Kidney tubule cell (primary cell): ENCODE measurements around the gene TMEM170B.

Experiments used
- DNase-seq: peaks from one replicate; pipeline ENCODE4 v3.0.0-alpha.2; 2018; ENCODE audit warnings: low spot score

TMEM170B gene

DNA sequence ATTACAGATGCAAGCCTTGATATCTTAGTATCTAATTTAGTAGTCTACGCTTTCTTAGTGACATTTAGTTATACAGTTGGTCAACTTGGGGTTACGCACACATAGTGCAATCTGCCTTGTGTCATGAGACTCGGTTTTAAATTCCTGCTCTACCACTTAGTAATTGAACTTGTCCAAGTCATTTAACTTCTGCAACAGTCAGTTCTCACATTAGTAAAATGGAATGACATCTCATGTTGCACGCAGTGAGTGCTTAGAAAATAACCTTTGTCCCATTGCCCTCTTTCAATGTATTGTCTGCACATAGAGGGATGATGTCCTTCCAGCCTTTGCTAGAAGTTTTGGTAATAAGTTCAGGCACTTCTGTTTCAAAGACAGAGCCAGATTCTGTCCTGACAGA is 48.6 kb downstream of the TMEM170B start:
- DNase-seq = peak; percentile 52

- peak; percentile 94 for DNase-seq
Measured at GRCh38 chr6:11586536-11586935, 49.0 kb downstream of the TMEM170B start.

DNA sequence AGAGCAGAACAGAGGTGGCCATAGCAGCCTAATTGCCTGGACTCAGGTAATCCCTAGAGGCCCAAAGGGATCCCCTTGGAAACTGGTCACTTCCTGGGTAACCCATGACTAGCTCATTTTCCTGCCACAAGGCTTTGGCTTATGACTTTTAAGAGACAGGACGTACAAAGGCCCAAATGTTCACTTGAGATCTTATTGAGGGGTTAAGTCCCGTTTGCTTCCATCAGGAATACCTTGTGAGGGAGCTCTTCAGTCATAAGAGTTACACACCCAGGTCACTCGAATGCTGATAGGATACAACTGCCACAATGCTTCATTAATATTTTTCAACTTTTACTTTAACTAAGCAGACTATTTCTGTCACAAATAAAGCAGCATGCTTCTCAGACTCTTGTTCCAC is 51.7 kb downstream of the TMEM170B start:
- peak; percentile 28 for DNase-seq

- DNase-seq = peak; percentile 38
Measured at GRCh38 chr6:11592294-11592906, 54.9 kb downstream of the TMEM170B start.

GRCh38 chr6:11593096-11593495 is 55.5 kb downstream of the TMEM170B start:
- no peak for DNase-seq

DNA sequence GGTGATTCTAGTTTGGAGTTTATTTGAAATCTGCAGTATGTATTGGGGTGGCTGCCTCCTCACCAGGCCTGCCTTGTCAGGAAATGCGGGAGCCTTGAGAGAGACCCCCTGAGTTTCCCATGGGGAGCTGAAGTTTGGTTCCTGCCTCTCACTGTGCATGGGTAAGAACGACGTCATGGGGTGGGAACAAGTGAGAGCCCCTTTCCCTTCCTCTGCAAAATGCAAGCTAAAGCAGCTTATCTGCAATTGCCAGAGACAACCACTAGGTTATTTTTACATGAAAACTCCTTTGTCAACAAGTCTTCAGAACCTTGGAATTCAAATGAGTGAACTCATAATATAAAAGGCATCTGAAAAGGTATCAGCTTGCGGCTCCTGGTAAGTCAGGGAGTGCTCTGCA is 58.4 kb downstream of the TMEM170B start:
- peak; percentile 43 for DNase-seq

DNA sequence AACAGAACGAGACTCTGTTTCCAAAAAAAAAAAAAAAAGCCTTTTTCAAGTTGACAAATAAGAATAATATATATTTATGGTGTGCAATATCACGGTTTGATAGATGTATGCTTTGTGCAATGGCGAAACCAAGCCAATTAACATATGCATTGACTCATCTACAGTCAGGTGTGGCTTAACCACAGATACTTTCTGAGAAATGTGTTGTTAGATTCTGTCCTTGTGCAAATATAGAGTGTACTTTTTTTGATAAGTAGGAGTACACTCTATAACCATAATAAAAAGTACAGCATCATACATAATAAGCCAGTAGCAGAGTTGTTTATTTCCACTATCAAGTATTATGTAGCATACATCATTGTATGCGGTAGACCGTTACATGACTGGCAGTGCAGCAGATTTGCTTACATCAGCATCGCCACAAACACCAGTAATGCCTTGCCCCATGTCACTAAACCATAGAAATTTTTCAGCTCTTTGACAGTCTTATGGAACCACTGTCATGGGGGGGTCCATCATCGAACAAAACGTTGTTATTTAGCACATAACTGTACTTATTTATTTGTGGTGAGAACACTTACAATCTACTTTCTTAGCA is 59.2 kb downstream of the TMEM170B start:
- DNase-seq = peak; percentile 11

DNA sequence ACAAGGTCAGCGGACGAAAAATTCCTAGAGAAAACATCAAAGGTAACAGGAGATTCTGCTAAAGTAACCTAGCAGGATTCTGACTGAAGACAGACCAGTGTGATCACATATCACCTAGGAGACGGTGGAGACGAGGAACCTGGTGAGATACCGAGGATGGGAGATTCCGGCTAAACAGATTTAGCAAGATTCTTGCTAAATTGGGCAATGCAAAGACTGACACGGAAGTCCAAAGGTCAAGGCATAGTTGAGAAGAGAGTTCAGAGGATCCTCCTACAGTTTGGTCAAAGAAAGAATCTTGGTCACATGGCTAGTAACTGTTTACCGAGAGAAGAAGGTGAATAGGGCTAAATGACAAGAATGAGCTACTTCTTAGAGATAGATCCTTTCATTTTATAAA is 61.1 kb downstream of the TMEM170B start:
- peak; percentile 74 for DNase-seq

DNA sequence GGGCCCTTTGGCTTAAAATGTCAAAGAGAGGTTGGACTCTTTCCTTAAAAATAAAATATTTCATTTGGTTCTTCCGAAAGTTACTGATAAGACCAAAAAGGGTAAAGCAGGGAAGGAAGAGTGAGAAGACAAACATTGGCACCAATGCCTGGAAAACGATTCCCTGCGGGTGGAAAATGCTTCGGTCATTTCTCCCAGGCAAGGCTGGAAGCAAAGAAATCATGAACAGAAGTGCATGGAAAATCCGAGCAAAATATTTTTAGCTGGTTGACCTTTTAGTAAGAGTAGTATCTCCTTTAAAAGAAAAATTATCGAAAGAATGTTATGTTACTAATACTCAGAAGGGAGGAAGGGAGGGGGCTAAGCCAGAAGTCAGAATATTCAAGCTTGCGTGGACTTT is 62.7 kb downstream of the TMEM170B start:
- no peak for DNase-seq

- peak; percentile 53 for DNase-seq
Measured at GRCh38 chr6:11601776-11602605, 64.4 kb downstream of the TMEM170B start.

- DNase-seq = no peak
Measured at GRCh38 chr6:11604215-11604614, 66.7 kb downstream of the TMEM170B start.

DNA sequence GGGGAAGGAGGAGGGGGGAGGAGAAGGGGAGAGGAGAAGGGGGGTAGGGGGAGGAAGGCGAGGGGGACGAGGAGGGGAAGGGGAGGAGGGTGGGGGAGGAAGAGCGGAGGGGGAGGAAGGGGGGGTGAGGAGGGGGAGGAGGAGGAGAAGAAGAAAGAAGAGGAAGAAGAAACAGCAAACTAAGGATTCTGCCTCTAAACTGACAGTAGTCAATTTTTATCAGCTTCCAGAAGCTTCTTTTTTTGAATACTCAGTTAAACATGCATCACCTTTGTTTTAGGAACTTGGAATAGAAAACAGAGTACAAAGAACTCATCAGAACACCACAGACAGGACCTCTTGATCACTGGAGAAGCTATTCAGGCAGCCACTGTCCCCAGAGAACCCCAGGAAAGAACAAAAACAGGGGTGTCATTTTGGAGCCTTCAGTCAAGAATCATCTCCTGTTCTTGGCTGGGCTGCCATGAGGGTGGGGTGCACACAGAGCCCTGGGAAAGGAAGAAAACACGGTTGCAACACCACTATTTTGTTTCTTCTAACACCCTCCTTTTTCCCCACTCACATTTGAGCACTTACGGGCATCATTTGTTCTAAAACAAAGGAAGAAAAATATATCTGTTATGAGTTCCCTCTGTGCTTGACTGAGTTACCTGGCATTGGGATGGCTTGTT is 67.4 kb downstream of the TMEM170B start:
- DNase-seq = no peak

- no peak for DNase-seq
Measured at GRCh38 chr6:11605507-11605905, 68.0 kb downstream of the TMEM170B start.

DNA sequence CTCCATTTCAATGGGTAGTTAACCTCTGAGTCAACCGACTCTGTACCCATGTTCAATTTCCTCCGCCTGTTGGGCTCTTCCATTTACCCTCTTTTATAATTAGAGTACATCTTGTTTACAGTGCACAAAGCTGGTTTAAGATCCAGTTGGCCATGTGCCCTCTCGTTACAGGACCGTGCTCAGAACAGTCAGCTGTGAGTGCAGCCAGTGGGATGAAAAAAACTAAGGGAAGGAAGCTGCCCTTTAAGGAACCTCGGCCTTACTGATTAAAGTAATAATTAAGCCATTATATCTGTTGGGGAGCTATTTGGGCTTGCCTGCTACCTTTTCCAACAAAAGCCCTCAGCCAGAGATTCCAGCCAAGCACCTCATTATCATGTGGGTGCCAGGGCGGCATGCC is 68.8 kb downstream of the TMEM170B start:
- DNase-seq = peak; percentile 73

- peak; percentile 40 for DNase-seq
Measured at GRCh38 chr6:11607383-11607782, 69.8 kb downstream of the TMEM170B start.

DNA sequence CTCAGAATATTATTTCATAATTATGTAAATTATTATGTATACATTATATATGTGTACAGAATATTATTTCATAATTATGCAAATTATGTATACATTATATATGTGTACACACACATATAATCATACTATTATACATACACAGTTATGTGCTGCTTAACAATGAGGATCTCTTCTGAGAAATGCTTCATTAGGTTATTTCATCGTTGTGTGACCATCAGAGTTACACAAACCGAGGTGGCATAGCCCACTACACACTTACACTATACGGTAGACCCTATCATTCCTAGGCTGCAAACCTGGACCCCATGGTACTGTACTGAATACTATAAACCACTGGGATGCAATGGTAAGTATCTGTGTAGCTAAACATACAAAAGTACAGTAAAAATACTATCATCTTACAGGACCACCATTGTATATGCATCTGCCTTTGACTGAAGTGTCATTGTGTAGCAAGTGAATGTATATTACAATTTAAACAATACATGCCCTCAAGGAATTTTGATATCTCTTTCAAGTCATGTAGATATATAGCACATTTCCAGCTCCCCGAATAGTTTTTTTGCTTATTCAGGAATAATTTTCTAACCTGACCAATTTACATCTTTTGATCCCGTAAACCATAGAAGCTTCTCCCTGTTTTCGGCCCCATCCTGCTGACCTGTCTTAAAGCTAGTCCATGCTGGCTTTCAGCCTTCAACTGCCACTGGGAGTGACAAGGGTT is 71.2 kb downstream of the TMEM170B start:
- no peak for DNase-seq

- peak; percentile 98 for DNase-seq
Measured at GRCh38 chr6:11609324-11610071, 71.9 kb downstream of the TMEM170B start.

DNA sequence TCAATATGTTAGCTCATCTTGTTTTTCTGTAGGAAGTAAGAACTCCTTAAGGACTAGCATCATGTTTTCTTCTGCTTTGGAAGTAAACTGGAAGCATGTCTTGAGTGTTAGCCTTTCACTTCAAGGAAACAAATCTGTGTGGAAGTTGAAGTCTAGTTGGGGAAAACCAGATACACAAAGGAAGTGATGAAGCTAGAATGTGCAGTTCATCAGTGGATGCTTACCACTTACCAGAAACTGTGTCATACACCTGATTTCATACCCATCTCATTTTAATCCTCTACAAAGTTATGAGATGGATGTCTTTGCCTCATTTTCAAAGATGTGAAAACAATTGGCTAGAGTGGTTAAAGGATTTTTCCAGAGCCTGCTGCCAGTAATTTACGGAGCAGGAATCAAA is 75.8 kb downstream of the TMEM170B start:
- peak; percentile 46 for DNase-seq

DNA sequence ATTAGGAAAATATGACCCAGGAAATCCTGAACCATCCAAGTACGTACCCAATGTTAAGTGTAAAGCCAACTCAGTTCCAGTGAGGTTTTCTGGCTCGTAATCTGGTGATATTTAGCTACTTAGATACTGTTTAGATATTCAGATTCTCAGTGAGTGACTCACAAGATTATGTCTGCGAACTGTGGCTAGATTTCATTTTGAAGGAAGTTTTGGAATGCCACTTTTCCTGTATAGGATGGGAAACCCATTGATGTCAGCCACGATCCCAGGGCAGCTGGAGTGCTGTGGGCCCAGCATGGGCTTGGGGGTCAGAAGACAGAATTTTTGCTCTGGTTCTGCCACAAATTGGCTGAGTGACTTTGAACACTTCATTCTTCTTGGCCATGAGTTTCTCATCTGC is 76.3 kb downstream of the TMEM170B start:
- peak; percentile 93 for DNase-seq

GRCh38 chr6:11614534-11615213 is 77.1 kb downstream of the TMEM170B start:
- DNase-seq = no peak

GRCh38 chr6:11615214-11615602 is 77.7 kb downstream of the TMEM170B start:
- peak; percentile 66 for DNase-seq
